GM18951 (cell line): ENCODE data around the gene C4orf50.

Experiments
- POLR2A ChIP-seq: IDR thresholded peaks from 4 replicates; pipeline ENCODE4 v1.6.1; 2011; ENCODE audit warnings: mild to moderate bottlenecking; ENCODE audit not compliant: insufficient read length, insufficient read depth; ENCODE audit errors: extremely low read depth
- in situ Hi-C: fragments of 300-500 bp; cut with MboI; formaldehyde crosslinking; loops from one replicate; pipeline ENCODE4 v1.12.0; 2022; ENCODE audit warnings: low sequenced_read_pairs, mixed read lengths, inconsistent platforms; ENCODE audit not compliant: unreplicated experiment

C4orf50 gene

DNA sequence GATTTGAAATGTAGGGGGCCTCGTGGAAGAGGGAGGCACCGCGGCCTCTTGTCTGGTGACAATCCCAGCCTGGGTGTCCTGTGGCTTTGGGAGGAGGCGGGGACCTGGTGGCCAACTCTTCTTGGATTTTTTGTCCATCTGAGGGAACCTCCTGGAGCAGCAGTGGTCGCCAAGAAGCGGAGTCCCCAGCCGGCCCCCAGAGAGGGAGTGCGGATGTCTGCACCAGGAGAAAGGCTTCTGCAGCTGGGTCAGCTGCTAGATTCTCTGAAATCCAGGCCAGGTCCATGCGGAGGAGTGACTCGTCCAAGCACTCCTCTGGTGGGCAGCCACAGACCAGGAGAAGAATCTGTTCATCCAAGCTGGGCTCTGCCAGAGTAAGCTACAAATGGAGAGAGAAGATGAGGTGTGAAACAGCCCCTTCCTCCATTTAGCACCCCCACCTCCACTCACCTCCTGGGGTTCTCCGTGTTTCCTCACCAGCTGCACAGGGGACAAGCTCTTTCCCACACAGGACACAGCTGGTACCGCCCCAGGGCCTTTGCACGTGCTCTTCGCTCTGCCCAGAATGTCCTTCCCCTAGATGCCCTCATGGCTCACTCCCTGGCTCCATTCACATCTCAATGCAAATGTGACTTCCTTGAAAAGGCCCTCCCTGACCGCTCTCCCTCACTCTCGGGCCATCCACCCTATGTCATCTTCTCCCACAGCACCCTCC is 27.6 kb downstream of the C4orf50 start:
- in situ Hi-C loops, result no loop called here
- TF ChIP-seq POLR2A, result no peak

DNA sequence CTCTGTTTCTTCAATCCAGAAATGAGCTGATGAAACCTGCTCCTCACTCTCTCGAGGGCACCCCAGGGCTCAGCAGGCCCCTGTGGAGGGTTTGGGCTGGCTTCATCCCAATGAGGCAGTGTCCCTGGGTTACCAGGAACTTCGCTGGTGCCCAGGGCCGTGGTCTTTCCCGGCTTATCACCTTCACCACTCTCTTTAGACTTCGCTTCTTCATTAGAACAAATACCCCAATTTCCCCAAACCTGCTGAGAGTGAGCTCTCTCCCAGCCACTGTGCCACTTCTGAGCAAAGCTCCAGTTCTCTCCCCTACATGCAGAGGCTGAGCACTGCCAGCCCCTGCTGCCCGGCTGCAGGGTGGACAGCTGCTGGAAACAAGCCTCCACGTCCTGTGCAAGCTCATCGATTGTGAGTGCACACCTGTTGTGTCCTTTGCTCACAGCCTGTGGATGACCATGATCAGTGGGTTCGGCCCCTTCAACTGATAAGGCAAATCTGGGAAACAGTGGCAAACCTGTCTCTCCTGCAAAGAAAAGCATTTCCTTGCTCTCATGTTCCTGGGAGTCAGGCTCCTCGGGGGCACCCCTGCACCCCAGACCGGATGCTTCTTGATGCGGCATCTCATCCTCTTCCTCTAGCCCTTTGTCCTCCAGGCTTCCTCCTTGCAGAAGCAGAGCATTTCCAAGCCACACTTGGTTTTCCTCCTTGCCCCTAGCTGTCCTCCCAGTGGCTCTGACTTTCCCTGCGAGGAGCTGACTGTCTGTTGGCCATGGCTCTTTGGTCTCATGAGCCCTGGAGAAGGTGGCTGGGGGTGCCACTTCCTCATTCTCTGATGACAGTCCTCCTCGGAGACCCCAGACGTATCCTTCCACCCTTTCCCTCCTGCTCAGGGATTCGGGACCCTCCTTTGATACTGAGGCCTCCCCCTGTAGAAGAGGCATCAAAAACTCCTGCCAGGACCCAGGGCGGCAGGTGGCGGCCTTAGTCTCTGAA is 28.7 kb downstream of the C4orf50 start:
- TF ChIP-seq POLR2A, result no peak
- in situ Hi-C loops, result no loop called here

DNA sequence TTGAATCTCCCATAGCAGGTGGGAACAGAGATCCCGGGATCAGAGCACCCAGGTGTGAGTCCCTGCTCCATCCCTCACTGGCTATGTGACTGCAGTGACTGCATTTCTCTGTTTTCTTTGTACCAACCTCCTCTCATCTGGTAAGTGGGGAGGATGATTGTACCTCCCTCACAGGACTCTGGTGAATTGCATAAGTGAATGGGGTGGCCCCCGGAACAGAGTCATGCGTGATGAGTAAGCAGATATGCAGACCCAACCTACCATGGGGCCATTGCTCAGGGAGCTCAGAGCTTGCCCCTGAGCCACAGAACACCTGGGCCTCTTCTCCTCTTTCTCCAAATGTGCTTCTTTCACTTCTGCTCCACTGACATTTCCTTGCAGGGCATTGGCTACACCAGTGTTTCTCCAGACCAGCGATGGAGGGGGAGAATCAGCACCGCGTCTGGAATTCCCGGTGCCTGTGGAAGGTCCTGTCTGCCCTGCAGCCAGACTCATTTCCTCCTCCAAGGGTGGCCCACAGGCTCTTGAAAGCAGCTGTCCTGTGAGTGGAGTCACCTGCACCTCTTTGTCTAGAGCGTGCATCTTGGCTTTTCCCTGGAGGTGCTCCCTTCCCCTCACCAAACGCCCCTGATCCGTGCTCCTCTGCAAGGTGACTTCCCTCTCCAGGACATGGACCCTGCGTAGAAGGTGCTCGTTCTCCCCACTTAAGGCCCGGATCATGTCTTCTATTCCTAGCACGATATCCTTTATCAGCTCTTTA is 30.0 kb downstream of the C4orf50 start:
- TF ChIP-seq POLR2A, result no peak
- in situ Hi-C loops, result no loop called here

DNA sequence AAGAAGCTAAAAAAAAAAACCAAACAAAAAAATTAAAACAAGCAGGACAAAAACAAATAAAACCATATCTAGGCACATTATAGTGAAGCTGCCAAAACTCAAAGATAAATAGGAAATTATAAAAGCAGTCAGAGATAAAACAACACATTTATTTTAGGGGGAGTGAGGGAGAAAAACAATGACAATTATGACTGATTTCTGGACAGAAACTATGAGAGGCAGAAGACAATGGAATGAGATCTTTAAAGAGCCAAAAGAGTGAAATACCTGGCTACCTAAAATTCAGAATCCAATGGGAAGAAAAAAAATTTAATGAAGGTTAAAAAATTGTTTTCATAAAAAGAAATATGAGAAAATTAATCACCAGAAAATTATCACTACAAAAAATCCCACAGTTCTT is 33.4 kb downstream of the C4orf50 start:
- TF ChIP-seq POLR2A, result no peak
- in situ Hi-C loops, result no loop called here

DNA sequence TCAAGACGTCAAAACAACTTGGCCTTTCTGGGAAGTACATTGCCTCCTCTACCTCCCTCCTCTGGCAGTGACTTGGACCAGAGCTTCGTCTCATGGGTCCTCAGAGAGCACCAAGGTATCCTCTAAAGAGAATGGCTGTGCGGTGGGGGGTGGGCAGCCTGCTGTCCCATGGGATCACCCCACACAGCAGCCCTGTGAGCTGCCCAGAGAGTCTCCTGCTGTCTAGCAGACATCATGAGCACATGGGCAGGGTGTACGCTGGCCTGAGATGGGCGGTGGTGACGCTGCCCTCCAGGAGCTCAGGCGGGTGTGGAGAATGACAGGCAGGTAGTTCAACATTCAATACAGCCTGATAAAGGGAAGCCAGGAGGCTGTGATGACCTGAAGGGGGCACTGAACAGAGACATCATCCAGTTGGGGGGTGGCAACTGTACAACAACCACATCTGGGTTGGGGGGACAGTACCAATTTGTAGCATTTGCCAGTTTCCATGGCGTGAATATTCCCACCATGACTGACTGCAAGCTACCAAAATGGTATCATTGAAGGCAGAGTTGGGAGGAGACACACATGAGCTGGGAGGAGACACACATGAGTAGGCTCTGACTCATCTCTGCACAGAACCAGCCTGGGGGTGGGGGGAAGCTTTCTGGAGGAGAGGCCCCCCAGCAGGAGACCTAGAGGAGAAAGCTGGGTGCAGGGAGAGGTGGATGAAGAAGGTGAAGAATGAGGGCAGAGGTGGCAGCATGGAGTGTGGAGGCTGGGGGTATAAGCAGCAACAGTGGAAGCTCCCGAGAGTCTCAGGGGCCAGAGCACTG is 35.9 kb downstream of the C4orf50 start:
- in situ Hi-C loops, result no loop called here
- no peak for TF ChIP-seq POLR2A

DNA sequence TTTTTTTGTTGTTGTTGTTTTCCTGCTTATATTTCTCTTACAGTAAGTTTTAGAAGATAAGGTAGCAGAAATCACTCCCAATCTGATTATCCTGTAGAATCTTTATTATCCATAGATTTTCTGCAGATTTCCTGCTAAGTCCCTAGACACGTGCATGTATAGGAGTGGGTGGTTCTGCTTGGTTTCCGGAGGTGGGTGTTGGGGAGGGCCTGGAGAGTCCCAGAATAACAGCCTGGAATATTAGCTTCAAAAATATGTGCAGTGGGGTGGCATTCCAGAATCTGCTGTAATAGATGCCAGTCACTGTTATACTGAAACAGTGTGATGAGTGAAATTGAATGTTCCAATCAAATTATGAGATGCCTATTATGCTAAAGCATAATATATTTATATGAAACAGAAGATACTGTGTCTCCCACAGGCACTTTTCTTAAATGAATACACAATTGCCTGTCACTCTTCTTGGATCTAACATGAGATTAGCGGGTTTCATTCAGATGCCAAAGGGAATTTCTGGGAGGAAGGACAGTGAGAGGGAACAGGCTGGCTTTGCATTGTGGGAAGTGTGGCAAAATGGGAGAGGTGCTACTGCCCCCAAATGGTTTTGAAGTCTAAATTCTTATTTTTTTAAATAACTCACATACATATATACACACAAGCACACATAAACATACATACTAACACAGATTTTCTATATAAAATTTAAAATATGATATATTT is 37.6 kb downstream of the C4orf50 start:
- in situ Hi-C loops, result no loop called here
- TF ChIP-seq POLR2A, result no peak

DNA sequence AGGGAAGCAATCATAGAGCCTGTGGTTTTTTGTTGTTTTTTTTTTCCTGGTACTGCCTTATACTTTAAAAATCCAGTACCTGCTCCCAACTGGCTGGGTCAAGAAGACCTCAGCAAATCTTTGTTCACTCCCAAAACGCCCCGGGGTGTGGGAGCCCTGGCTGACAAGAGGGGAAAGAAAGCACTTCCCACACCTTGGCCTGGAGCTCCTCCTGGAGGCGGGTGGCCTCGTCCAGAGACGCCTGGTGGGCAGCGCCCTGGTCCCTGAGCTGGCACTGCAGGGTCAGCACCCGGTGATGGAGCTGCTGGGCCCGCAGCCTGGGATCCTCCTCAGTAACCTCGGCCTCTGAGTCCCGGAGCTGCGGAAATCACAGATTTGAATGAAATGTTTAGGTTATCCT is 38.2 kb downstream of the C4orf50 start:
- in situ Hi-C loops, result no loop called here
- no peak for TF ChIP-seq POLR2A

DNA sequence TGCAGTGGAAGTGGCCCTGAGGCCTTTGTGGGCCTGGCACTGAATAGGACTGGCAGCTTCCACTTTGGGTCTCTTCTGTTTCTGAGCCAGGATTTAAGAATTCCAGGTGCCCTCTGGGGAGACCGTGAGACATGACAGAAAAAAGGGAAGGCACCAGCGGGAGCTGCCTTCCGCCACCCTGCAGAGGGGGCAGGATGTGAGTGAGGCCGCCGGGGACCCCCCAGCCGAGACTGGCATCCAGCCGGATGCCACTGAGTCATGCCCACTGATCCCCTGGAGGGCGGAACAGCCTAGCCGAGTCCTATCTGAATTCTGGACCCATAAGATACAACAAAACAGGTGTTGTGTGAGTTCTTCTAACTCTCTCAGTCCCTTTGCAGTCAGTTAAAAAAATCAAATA is 41.3 kb downstream of the C4orf50 start:
- TF ChIP-seq POLR2A, result no peak
- in situ Hi-C loops, result no loop called here

DNA sequence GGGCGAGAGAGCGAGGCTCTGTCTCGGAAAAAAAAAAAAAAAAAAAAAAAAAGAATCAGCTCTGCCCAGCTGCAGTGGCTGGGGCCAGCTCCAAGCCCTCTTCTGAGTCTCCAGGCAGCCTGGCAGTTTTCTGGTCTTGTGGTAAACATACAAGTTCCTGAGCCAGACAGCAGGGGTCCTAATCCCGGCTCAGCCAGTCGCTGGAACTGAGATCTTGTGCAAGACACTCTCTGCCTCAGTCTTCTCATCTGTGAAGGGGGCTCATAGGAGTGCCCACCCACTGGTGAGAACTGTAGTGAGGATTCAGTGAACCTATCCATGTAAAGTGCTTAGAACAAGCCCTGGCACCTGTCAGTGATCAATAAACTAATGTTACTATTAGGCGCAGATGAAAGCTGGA is 41.8 kb downstream of the C4orf50 start:
- in situ Hi-C loops, result no loop called here
- no peak for TF ChIP-seq POLR2A

DNA sequence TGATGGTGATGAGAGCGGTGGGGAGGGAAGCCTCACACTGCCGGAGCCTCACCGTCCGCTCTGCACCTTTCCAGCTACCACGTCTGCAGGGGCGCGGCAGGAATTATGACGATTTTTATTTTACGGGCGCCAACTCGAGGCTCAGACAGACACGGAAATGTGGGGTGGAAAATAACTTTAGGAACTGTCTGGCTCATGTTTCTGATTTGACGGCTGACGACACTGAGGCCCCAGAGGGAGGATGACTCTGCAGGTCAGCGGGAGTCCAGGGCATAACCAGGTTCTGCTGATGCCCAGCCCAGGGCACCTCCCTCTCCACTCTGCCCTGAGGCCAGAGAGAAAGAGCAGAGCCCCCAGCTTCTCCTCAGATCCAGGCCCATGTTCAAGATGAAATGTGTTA is 43.9 kb downstream of the C4orf50 start:
- no peak for TF ChIP-seq POLR2A
- in situ Hi-C loops, result no loop called here

DNA sequence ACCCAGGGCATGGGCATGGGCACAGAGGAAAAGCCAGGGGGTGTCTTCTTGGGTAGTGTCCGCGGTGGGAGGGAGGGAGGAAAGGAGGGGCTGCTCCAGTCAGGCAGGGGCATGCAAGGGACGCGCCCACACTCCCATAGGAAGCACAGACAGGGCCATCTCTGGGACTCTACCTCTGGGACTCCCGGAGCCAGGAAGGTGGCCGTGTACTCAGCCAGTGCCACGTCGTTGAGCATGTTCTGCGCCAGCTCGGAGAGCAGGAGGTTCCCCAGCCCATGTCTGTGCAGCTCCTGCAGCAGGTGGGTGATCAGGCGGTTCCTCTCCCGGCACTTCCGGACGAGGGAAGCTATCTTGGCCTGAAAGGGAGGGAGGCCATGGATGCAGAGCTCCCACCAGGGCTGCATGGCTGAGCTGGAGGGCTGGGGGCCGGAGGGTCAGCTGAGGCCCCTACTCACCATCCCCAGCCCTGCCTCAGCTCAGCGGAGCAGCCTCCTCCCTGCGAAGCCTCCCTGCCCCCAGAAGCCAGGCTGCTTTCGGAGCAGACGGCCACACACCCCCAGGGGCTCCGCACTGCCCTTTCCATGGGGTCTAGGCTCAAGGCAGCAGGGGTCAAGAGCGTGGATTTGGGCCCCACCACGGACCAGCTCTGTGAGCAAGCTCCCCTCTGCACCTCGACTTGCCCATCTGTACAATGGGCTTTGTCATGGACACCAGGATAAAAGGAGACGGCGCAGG is 44.6 kb downstream of the C4orf50 start:
- TF ChIP-seq POLR2A, result no peak
- in situ Hi-C loops, result no loop called here
